ENCODE data around the gene SENP5.
"Not testable (repeated sequence)": the region's sequence is repeated elsewhere in the genome, so short reads cannot be mapped to it uniquely, and the experiment has no call there.

Gene SENP5

GRCh38 chr3:196941729-196942225 lies 74.1 kb downstream of the SENP5 start:
- H3K9ac ChIP-seq (ENCODE audit: low read length) = peak overlapping the region; percentile 96
- DNase-seq = no peak
- peak overlapping the region; percentile 89 for H3K56ac ChIP-seq (ENCODE audit: low read length)
- H2BK5ac ChIP-seq (ENCODE audit: low read length) = peak overlapping the region; percentile 21
- WGBS (ENCODE audit: extremely low coverage, insufficient coverage, low lambda C conversion rate) = no CpG with 5 or more reads among the region's 31 CpGs
- no peak overlapping the region for H4K8ac ChIP-seq (ENCODE audit: low read depth, low read length)
- H3K4ac ChIP-seq (ENCODE audit: low read depth, low read length) = peak overlapping the region; percentile 1
- no peak overlapping the region for H2BK15ac ChIP-seq (replicated peaks; ENCODE audit: low read depth)
- H4K5ac ChIP-seq (ENCODE audit: low read length) = no peak overlapping the region
- no peak overlapping the region for H2AK5ac ChIP-seq (ENCODE audit: low read length)
- no peaks in the 10 kb centered on the region for H3K4me1 ChIP-seq (ENCODE audit: control insufficient read depth, low read depth, low read length)
- peaks cover 7% of the 10 kb centered on the region for H3K36me3 ChIP-seq (ENCODE audit: control insufficient read depth, insufficient read depth, low read length)
- peak overlapping the region; percentile 87 for H3K4me3 ChIP-seq (ENCODE audit: low read length)
- H3K27me3 ChIP-seq (ENCODE audit: insufficient read depth, low read length, poor library complexity) = no peaks in the 10 kb centered on the region
- H3K27ac ChIP-seq (ENCODE audit: low read depth, low read length) = peak overlapping the region; percentile 92
- H3K4me2 ChIP-seq (ENCODE audit: low read length) = peak overlapping the region; percentile 42
- no peak overlapping the region for H3K23ac ChIP-seq (ENCODE audit: low read length)
- H3K18ac ChIP-seq (ENCODE audit: low read length) = peak overlapping the region; percentile 9
- peaks cover 29% of the 10 kb centered on the region for H3K79me2 ChIP-seq (ENCODE audit: control insufficient read depth, insufficient read depth, low read length)
- no peak overlapping the region for H2BK120ac ChIP-seq (ENCODE audit: low read depth, low read length)
- peaks cover 10% of the 10 kb centered on the region for H3K79me1 ChIP-seq (ENCODE audit: low read length)

- peaks cover 2% of the 10 kb centered on the region for H3K36me3 ChIP-seq (ENCODE audit: control insufficient read depth, insufficient read depth, low read length)
- no peaks in the 10 kb centered on the region for H3K4me1 ChIP-seq (ENCODE audit: control insufficient read depth, low read depth, low read length)
- DNase-seq = peak; percentile 99
- H2BK5ac ChIP-seq (ENCODE audit: low read length) = peak within 1 kb of the TSS; percentile 21
- H2AK5ac ChIP-seq (ENCODE audit: low read length) = no peak within 1 kb of the TSS
- peak within 1 kb of the TSS; percentile 17 for H3K4ac ChIP-seq (ENCODE audit: low read depth, low read length)
- H4K8ac ChIP-seq (ENCODE audit: low read depth, low read length) = peak within 1 kb of the TSS; percentile 30
- H3K18ac ChIP-seq (ENCODE audit: low read length) = peak within 1 kb of the TSS; percentile 13
- peak within 1 kb of the TSS; percentile 96 for H3K9ac ChIP-seq (ENCODE audit: low read length)
- peak within 1 kb of the TSS; percentile 98 for H3K56ac ChIP-seq (ENCODE audit: low read length)
- peak within 1 kb of the TSS; percentile 91 for H3K4me2 ChIP-seq (ENCODE audit: low read length)
- peak within 1 kb of the TSS; percentile 92 for H3K27ac ChIP-seq (ENCODE audit: low read depth, low read length)
- no CpG with 5 or more reads among the region's 77 CpGs for WGBS (ENCODE audit: extremely low coverage, insufficient coverage, low lambda C conversion rate)
- H3K27me3 ChIP-seq (ENCODE audit: insufficient read depth, low read length, poor library complexity) = no peaks in the 10 kb centered on the region
- peaks cover 10% of the 10 kb centered on the region for H3K79me1 ChIP-seq (ENCODE audit: low read length)
- no peak within 1 kb of the TSS for H4K5ac ChIP-seq (ENCODE audit: low read length)
- H3K23ac ChIP-seq (ENCODE audit: low read length) = no peak within 1 kb of the TSS
- H2BK15ac ChIP-seq (replicated peaks; ENCODE audit: low read depth) = no peak within 1 kb of the TSS
- peak within 1 kb of the TSS; percentile 91 for H3K4me3 ChIP-seq (ENCODE audit: low read length)
- H2BK120ac ChIP-seq (ENCODE audit: low read depth, low read length) = no peak within 1 kb of the TSS
- peaks cover 29% of the 10 kb centered on the region for H3K79me2 ChIP-seq (ENCODE audit: control insufficient read depth, insufficient read depth, low read length)
These were observed 74.7 kb downstream of the SENP5 start, which contains the start of gene NCBP2 for GRCh38 chr3:196942226-196942914. Gene NCBP2 (minus strand): TSS chr3:196942528. CDS start chr3:196942503, 25 bp downstream.

- H3K18ac ChIP-seq (ENCODE audit: low read length) = peak overlapping the region; percentile 13
- H2AK5ac ChIP-seq (ENCODE audit: low read length) = no peak overlapping the region
- no peak overlapping the region for H2BK120ac ChIP-seq (ENCODE audit: low read depth, low read length)
- H2BK15ac ChIP-seq (replicated peaks; ENCODE audit: low read depth) = no peak overlapping the region
- no peaks in the 10 kb centered on the region for H3K4me1 ChIP-seq (ENCODE audit: control insufficient read depth, low read depth, low read length)
- no peak overlapping the region for H3K23ac ChIP-seq (ENCODE audit: low read length)
- peak overlapping the region; percentile 91 for H3K9ac ChIP-seq (ENCODE audit: low read length)
- H3K4me3 ChIP-seq (ENCODE audit: low read length) = peak overlapping the region; percentile 91
- no peak overlapping the region for H2BK5ac ChIP-seq (ENCODE audit: low read length)
- peaks cover 29% of the 10 kb centered on the region for H3K79me2 ChIP-seq (ENCODE audit: control insufficient read depth, insufficient read depth, low read length)
- peaks cover 10% of the 10 kb centered on the region for H3K79me1 ChIP-seq (ENCODE audit: low read length)
- H3K27ac ChIP-seq (ENCODE audit: low read depth, low read length) = peak overlapping the region; percentile 55
- H3K4me2 ChIP-seq (ENCODE audit: low read length) = peak overlapping the region; percentile 91
- no peaks in the 10 kb centered on the region for H3K36me3 ChIP-seq (ENCODE audit: control insufficient read depth, insufficient read depth, low read length)
- WGBS (ENCODE audit: extremely low coverage, insufficient coverage, low lambda C conversion rate) = no CpG with 5 or more reads among the region's 25 CpGs
- H3K56ac ChIP-seq (ENCODE audit: low read length) = peak overlapping the region; percentile 98
- peak; percentile 19 for DNase-seq
- no peak overlapping the region for H4K5ac ChIP-seq (ENCODE audit: low read length)
- no peaks in the 10 kb centered on the region for H3K27me3 ChIP-seq (ENCODE audit: insufficient read depth, low read length, poor library complexity)
- H4K8ac ChIP-seq (ENCODE audit: low read depth, low read length) = peak overlapping the region; percentile 30
- peak overlapping the region; percentile 17 for H3K4ac ChIP-seq (ENCODE audit: low read depth, low read length)
These were observed 75.2 kb downstream of the SENP5 start for GRCh38 chr3:196942915-196943277.

- WGBS (ENCODE audit: extremely low coverage, insufficient coverage, low lambda C conversion rate) = no CpG with 5 or more reads among the region's 14 CpGs
- H2BK5ac ChIP-seq (ENCODE audit: low read length); H3K4ac ChIP-seq (ENCODE audit: low read depth, low read length); H4K8ac ChIP-seq (ENCODE audit: low read depth, low read length); H3K4me2 ChIP-seq (ENCODE audit: low read length); DNase-seq; H3K4me1 ChIP-seq (ENCODE audit: control insufficient read depth, low read depth, low read length); H2AK5ac ChIP-seq (ENCODE audit: low read length); H4K5ac ChIP-seq (ENCODE audit: low read length); H3K79me1 ChIP-seq (ENCODE audit: low read length); H3K23ac ChIP-seq (ENCODE audit: low read length); H3K27me3 ChIP-seq (ENCODE audit: insufficient read depth, low read length, poor library complexity); H2BK120ac ChIP-seq (ENCODE audit: low read depth, low read length); H2BK15ac ChIP-seq (replicated peaks; ENCODE audit: low read depth); H3K9ac ChIP-seq (ENCODE audit: low read length); H3K18ac ChIP-seq (ENCODE audit: low read length); H3K27ac ChIP-seq (ENCODE audit: low read depth, low read length); H3K56ac ChIP-seq (ENCODE audit: low read length); H3K36me3 ChIP-seq (ENCODE audit: control insufficient read depth, insufficient read depth, low read length); H3K4me3 ChIP-seq (ENCODE audit: low read length): not testable (repeated sequence)
- peaks cover 29% of the 10 kb centered on the region for H3K79me2 ChIP-seq (ENCODE audit: control insufficient read depth, insufficient read depth, low read length)
These were observed 76.5 kb downstream of the SENP5 start for GRCh38 chr3:196944037-196944790.

- no peak overlapping the region for H4K8ac ChIP-seq (ENCODE audit: low read depth, low read length)
- H3K79me2 ChIP-seq (ENCODE audit: control insufficient read depth, insufficient read depth, low read length) = peaks cover 12% of the 10 kb centered on the region
- no peak overlapping the region for H3K4me3 ChIP-seq (ENCODE audit: low read length)
- no peak overlapping the region for H3K27ac ChIP-seq (ENCODE audit: low read depth, low read length)
- no peak overlapping the region for H3K18ac ChIP-seq (ENCODE audit: low read length)
- H3K4ac ChIP-seq (ENCODE audit: low read depth, low read length) = no peak overlapping the region
- no peak overlapping the region for H2BK15ac ChIP-seq (replicated peaks; ENCODE audit: low read depth)
- no peak overlapping the region for H3K9ac ChIP-seq (ENCODE audit: low read length)
- H3K23ac ChIP-seq (ENCODE audit: low read length) = no peak overlapping the region
- H3K4me1 ChIP-seq (ENCODE audit: control insufficient read depth, low read depth, low read length) = no peaks in the 10 kb centered on the region
- H3K36me3 ChIP-seq (ENCODE audit: control insufficient read depth, insufficient read depth, low read length) = no peaks in the 10 kb centered on the region
- no peak overlapping the region for H2BK5ac ChIP-seq (ENCODE audit: low read length)
- no peaks in the 10 kb centered on the region for H3K27me3 ChIP-seq (ENCODE audit: insufficient read depth, low read length, poor library complexity)
- H4K5ac ChIP-seq (ENCODE audit: low read length) = no peak overlapping the region
- H3K79me1 ChIP-seq (ENCODE audit: low read length) = peaks cover 6% of the 10 kb centered on the region
- no peak overlapping the region for H3K56ac ChIP-seq (ENCODE audit: low read length)
- no peak overlapping the region for H3K4me2 ChIP-seq (ENCODE audit: low read length)
- WGBS (ENCODE audit: extremely low coverage, insufficient coverage, low lambda C conversion rate) = no CpG with 5 or more reads among the region's 10 CpGs
- peak; percentile 47 for DNase-seq
- no peak overlapping the region for H2AK5ac ChIP-seq (ENCODE audit: low read length)
- H2BK120ac ChIP-seq (ENCODE audit: low read depth, low read length) = no peak overlapping the region
These were observed 79.6 kb downstream of the SENP5 start for GRCh38 chr3:196947136-196947859.
